ENCODE data around the gene SRSF3. TPM values are rescaled to one million over a fixed set of nuclear protein-coding genes. Genes with fewer than 3 reads are reported as not detected.

The SRSF3 gene
- total and polyA plus RNA-seq, 9 of the 15 experiments (the other 6 are each of a cell fraction or from before 2014, with no cell fraction given), result 337 to 1,200 (median 518) TPM

- Histone ChIP-seq H3K79me2 (ENCODE audit: control insufficient read depth, insufficient read depth, low read length) (no peaks in the 10 kb centered on the region), H3K4me2 (ENCODE audit: insufficient read depth, low read length) (no peak overlapping the region), H3K4me1 (replicated peaks in 1 of 2; ENCODE audit: control insufficient read depth in 2 of 2, insufficient read depth in 2 of 2, low read length in 2 of 2) (no peaks in the 10 kb centered on the region), H3K9me3 (replicated peaks; ENCODE audit: control insufficient read depth, insufficient read depth, low read depth, low read length) (no peaks in the 10 kb centered on the region), H3K9me1 (ENCODE audit: control insufficient read depth, insufficient read depth, low read length) (no peaks in the 10 kb centered on the region), H3K27ac (ENCODE audit: extremely low read depth, low read depth, low read length) (no peak overlapping the region), H2AFZ (ENCODE audit: low read depth, low read length) (no peak overlapping the region), H3K9ac (ENCODE audit: insufficient read depth in 1 of 2, low read depth in 2 of 2, low read length in 2 of 2) (no peak overlapping the region), H3K27me3 (ENCODE audit: control insufficient read depth in 2 of 2, insufficient read depth in 2 of 2, low read length in 2 of 2) (peaks cover 10 to 44% of the 10 kb centered on the region in 2 experiments), H3K4me3 (no peak overlapping the region), H3K36me3 (ENCODE audit: control insufficient read depth, insufficient read depth, low read length) (no peaks in the 10 kb centered on the region), H4K20me1 (replicated peaks; ENCODE audit: control insufficient read depth, insufficient read depth, low read length) (no peaks in the 10 kb centered on the region)
- 26% methylated on average over 3 of the region's 3 CpGs for WGBS (ENCODE audit: insufficient coverage, low coverage, missing lambda C conversion rate)
- ATAC-seq (no peak), DNase-seq (ENCODE audit: extremely low read depth in 1 of 4, low spot score in 3 of 4) (no peak), FAIRE-seq (no peak)
- in situ Hi-C loops (cut with MboI) (loop anchor here (10.0 kb wide), 1 partner anchor 128 kb away; no protein-coding TSS in a partner anchor), intact Hi-C loops (cut with micrococcal nuclease) (no loop called here)
- no TSS peak for BruUV-seq (replicated peaks)
- ChIA-PET CTCF (ENCODE audit: low intra/inter-chr PET ratio) (interaction anchor here (2.2 kb wide), 1 partner anchor 53 kb away, joined by 6 read pairs; no protein-coding TSS in a partner anchor), POLR2A (no interaction called here)
- no peak for TF ChIP-seq TBP (optimal IDR thresholded peaks at IDR 0.05; ENCODE audit: low read depth, low read length)
- no peak for TF ChIP-seq NONO (IDR thresholded peaks at IDR 0.05; ENCODE audit: low read depth in 2 of 2, low read length in 1 of 2)
- no peak for TF ChIP-seq RERE (CRISPR knock-in tag; IDR thresholded peaks at IDR 0.05; ENCODE audit: borderline replicate concordance)
- no peak for TF ChIP-seq ETS2 (tag; IDR thresholded peaks at IDR 0.05; ENCODE audit: borderline replicate concordance, poor library complexity, severe bottlenecking)
- TF ChIP-seq RBM15 (IDR thresholded peaks at IDR 0.05; ENCODE audit: insufficient read depth, low read length), result no peak
- TF ChIP-seq ETS1 (conservative IDR thresholded peaks at IDR 0.05; ENCODE audit: control insufficient read depth, low read depth, low read length), result no peak
- TF ChIP-seq RFX7 (CRISPR knock-in tag; IDR thresholded peaks at IDR 0.05), result no peak
- no peak for TF ChIP-seq CREB1 (IDR thresholded peaks at IDR 0.05)
- no peak for TF ChIP-seq CREB1 (CRISPR knock-in tag; IDR thresholded peaks at IDR 0.05)
- no peak for TF ChIP-seq STAT5B (CRISPR knock-in tag; IDR thresholded peaks at IDR 0.05)
- no peak for TF ChIP-seq ESRRA (IDR thresholded peaks at IDR 0.05; ENCODE audit: borderline replicate concordance, low read depth)
- no peak for TF ChIP-seq JUNB (CRISPR knock-in tag; conservative IDR thresholded peaks at IDR 0.05)
- TF ChIP-seq CEBPZ (IDR thresholded peaks at IDR 0.05; ENCODE audit: borderline replicate concordance, low read depth, low read length), result no peak
These were observed 32.5 kb downstream of the SRSF3 start for GRCh38 chr6:36626636-36627035.
